Liver (tissue), 9 donors: ENCODE data around the gene YBX3. TPM values are rescaled to one million over a fixed set of nuclear protein-coding genes. Genes with fewer than 3 reads are reported as not detected.

Experiments
- DNase-seq: peaks from one replicate; pipeline ENCODE4 v3.0.0-alpha.2; 2017; ENCODE audit warnings: low spot score
- H3K27ac ChIP-seq, 2 donors: one replicate each; pipeline ENCODE4 v1.7.0; 2013; ENCODE audit warnings: inconsistent platforms in 2 of 2, low read length in 2 of 2, control low read depth in 1 of 2, low read depth in 1 of 2, mild to moderate bottlenecking in 1 of 2
- H3K27me3 ChIP-seq, 4 donors: one replicate each; pipeline versions ENCODE4 v1.6.1 to v1.7.0; 2013; ENCODE audit warnings: low read length in 3 of 4, inconsistent platforms in 1 of 4, mild to moderate bottlenecking in 1 of 4, moderate library complexity in 1 of 4; ENCODE audit not compliant: control insufficient read depth in 4 of 4, insufficient read depth in 4 of 4
- H3K36me3 ChIP-seq, 4 donors: one replicate each; pipeline versions ENCODE4 v1.6.1 to v1.7.0; 2013; ENCODE audit warnings: low read length in 3 of 4, mild to moderate bottlenecking in 3 of 4, low read depth in 1 of 4, moderate library complexity in 1 of 4; ENCODE audit not compliant: control insufficient read depth in 4 of 4, insufficient read depth in 3 of 4
- H3K4me1 ChIP-seq, 4 donors: one replicate each; pipeline versions ENCODE4 v1.6.1 to v1.7.0; 2013; ENCODE audit warnings: low read length in 3 of 4, mild to moderate bottlenecking in 3 of 4, moderate library complexity in 1 of 4; ENCODE audit not compliant: control insufficient read depth in 4 of 4, insufficient read depth in 4 of 4
- H3K4me3 ChIP-seq, 3 donors: one replicate each; pipeline versions ENCODE4 v1.6.1 to v1.7.0; 2013; ENCODE audit warnings: low read length in 3 of 3, control low read depth in 1 of 3, low read depth in 1 of 3, mild to moderate bottlenecking in 1 of 3
- H3K9ac ChIP-seq, 2 donors: one replicate each; pipeline ENCODE4 v1.7.0; 2013; ENCODE audit warnings: low read length in 2 of 2, mild to moderate bottlenecking in 2 of 2, moderate library complexity in 2 of 2, control low read depth in 1 of 2, low read depth in 1 of 2
- H3K9me3 ChIP-seq, 4 donors: one replicate each; pipeline versions ENCODE4 v1.6.1 to v1.7.0; 2013; ENCODE audit warnings: low read length in 3 of 4; ENCODE audit not compliant: control insufficient read depth in 4 of 4
- EGR1 ChIP-seq, 2 donors: IDR thresholded peaks; 2 replicates each; pipeline ENCODE4 v1.6.1; 2016 to 2018; ENCODE audit warnings: antibody characterized with exemption in 2 of 2, low read depth in 2 of 2
- FOXA1 ChIP-seq: IDR thresholded peaks from 2 replicates; pipeline ENCODE4 v1.6.1; 2016; ENCODE audit warnings: antibody characterized with exemption
- FOXA2 ChIP-seq: IDR thresholded peaks from 2 replicates; pipeline ENCODE4 v1.6.1; 2016; ENCODE audit warnings: antibody characterized with exemption
- GABPA ChIP-seq, 2 donors: IDR thresholded peaks in 1 of 2; conservative IDR thresholded peaks in 1 of 2; 2 replicates each; pipeline ENCODE4 v1.6.1; 2016; ENCODE audit warnings: antibody characterized with exemption in 2 of 2, mild to moderate bottlenecking in 1 of 2, moderate library complexity in 1 of 2
- HNF4A ChIP-seq, 2 donors: conservative IDR thresholded peaks; 2 replicates each; pipeline ENCODE4 v1.6.1; 2016; ENCODE audit warnings: antibody characterized with exemption in 2 of 2, mild to moderate bottlenecking in 2 of 2
- HNF4G ChIP-seq: IDR thresholded peaks from 2 replicates; pipeline ENCODE4 v1.6.1; 2016; ENCODE audit warnings: antibody characterized with exemption
- JUND ChIP-seq, 2 donors: IDR thresholded peaks; 2 replicates each; pipeline ENCODE4 v1.6.1; 2016; ENCODE audit warnings: antibody characterized with exemption in 2 of 2
- NR2F2 ChIP-seq: IDR thresholded peaks from 2 replicates; pipeline ENCODE4 v1.6.1; 2016; ENCODE audit warnings: antibody characterized with exemption
- RAD21 ChIP-seq, 2 donors: IDR thresholded peaks; 2 replicates each; pipeline ENCODE4 v1.6.1; 2016; ENCODE audit warnings: antibody characterized with exemption in 2 of 2, mild to moderate bottlenecking in 2 of 2
- RXRA ChIP-seq, 2 donors: IDR thresholded peaks; 2 replicates each; pipeline ENCODE4 v1.6.1; 2017 to 2018; ENCODE audit warnings: antibody characterized with exemption in 2 of 2, mild to moderate bottlenecking in 1 of 2
- SP1 ChIP-seq: IDR thresholded peaks from 2 replicates; pipeline ENCODE4 v1.6.1; 2018; ENCODE audit warnings: antibody characterized with exemption, mild to moderate bottlenecking
- TAF1 ChIP-seq: conservative IDR thresholded peaks from 2 replicates; pipeline ENCODE4 v1.6.1; 2016; ENCODE audit warnings: antibody characterized with exemption, mild to moderate bottlenecking
- YY1 ChIP-seq: IDR thresholded peaks from 2 replicates; pipeline ENCODE4 v1.6.1; 2016; ENCODE audit warnings: antibody characterized with exemption, mild to moderate bottlenecking
- WGBS: extraction: QIAGEN DNeasy Blood & Tissue Kit; methylation state at CpG from one replicate; pipeline ENCODE4 v1.1.7; 2013; 5-methylcytosine and 5-hydroxymethylcytosine counted together
- polyA plus RNA-seq, 2 donors: library from polyadenylated mRNA; stranded (reverse) in 1 of 2; unstranded in 1 of 2; fragments of 200-250 nt in 1 of 2; fragments of >200 nt in 1 of 2; fragmentation: Nextera tagmentation in 1 of 2; extraction: Ambion mirVana in 1 of 2; gene quantifications; one replicate each; pipeline versions ENCODE4 v1.2.1 to v1.2.3, GENCODE V29; 2013 to 2015
- total RNA-seq, 2 donors: library from RNA; depleted of rRNA; stranded (reverse); fragments of >200 nt; gene quantifications; one replicate each; pipeline ENCODE4 v1.2.3, GENCODE V29; 2014
- TF ChIP-seq, protein P1 (sequence below): fragments of 150-350 bp; IDR thresholded peaks from 2 replicates; pipeline ENCODE4 v1.5.1; 2017; ENCODE audit warnings: improper control_type of control experiment, low read depth, low read length; ENCODE audit not compliant: missing input control
- TF ChIP-seq, protein P2 (sequence below): IDR thresholded peaks from 2 replicates; pipeline ENCODE4 v1.6.1; 2016; ENCODE audit warnings: antibody characterized with exemption
- TF ChIP-seq, protein P3 (sequence below): IDR thresholded peaks from 2 replicates; pipeline ENCODE4 v1.6.1; 2016; ENCODE audit warnings: antibody characterized with exemption, mild to moderate bottlenecking
- donor health status: healthy.
- donor health status: healthy.
- donor health status: healthy.
- donor health status: healthy.
- donor health status: healthy.

Gene YBX3
- total and polyA plus RNA-seq, 4 donors = 6.8 to 116 (median 15.7) TPM

DNA sequence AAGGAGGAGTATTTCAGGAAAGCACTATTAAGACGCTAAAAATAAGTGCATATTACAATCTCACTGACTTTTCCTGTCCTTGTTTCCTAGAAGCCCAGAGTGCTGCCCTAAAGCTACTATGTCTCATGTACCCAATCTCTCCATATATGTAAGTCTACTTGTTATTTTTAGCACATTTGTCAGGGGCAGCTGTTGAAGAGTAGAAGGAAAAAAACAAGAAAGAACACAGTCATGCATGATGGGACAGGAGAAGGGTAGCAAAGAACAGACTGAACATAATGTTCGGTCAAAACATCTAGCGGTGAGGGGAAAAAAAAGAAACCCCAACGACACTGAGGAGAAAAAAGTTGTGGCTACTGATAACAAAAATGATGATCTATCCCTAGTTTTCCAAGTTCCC lies 14.3 kb downstream of the YBX3 start:
- no peak for DNase-seq
- H3K27me3 ChIP-seq = no peaks in the 10 kb centered on the region
- WGBS = 79% methylated on average over 4 of the region's 4 CpGs
- H3K9me3 ChIP-seq = no peaks in the 10 kb centered on the region
- no peaks in the 10 kb centered on the region for H3K4me1 ChIP-seq
- no peak overlapping the region for H3K4me3 ChIP-seq
- H3K9ac ChIP-seq = no peak overlapping the region
- peaks cover 2 to 55% (median 25%) of the 10 kb centered on the region in 4 donors for H3K36me3 ChIP-seq
- TF ChIP-seq FOXA2 = no peak
- TF ChIP-seq JUND (IDR thresholded peaks at IDR 0.05) = no peak
- TF ChIP-seq, protein P1, sequence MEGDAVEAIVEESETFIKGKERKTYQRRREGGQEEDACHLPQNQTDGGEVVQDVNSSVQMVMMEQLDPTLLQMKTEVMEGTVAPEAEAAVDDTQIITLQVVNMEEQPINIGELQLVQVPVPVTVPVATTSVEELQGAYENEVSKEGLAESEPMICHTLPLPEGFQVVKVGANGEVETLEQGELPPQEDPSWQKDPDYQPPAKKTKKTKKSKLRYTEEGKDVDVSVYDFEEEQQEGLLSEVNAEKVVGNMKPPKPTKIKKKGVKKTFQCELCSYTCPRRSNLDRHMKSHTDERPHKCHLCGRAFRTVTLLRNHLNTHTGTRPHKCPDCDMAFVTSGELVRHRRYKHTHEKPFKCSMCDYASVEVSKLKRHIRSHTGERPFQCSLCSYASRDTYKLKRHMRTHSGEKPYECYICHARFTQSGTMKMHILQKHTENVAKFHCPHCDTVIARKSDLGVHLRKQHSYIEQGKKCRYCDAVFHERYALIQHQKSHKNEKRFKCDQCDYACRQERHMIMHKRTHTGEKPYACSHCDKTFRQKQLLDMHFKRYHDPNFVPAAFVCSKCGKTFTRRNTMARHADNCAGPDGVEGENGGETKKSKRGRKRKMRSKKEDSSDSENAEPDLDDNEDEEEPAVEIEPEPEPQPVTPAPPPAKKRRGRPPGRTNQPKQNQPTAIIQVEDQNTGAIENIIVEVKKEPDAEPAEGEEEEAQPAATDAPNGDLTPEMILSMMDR = no peak
- no peak overlapping the region for H3K27ac ChIP-seq

DNA sequence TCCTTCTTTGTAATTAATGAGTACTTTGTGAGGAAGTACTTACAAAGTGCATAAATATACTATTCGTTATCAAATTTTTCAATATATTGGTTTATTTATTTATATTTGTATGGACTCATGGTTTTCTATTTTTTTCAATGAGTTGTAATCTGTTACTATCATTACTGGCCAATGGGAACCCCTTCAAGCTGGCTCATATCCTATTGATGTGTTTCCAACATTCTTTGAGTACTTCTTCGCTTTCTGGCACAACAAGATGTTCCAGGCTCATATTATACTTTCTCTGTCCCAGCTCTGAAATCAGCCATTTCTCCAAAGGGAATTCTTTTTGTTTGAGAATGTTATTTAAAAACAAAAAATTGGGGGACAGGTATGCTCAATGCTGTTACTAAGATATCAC lies 17.5 kb downstream of the YBX3 start:
- no peak for DNase-seq
- 83% methylated on average over 2 of the region's 2 CpGs for WGBS
- no peak overlapping the region for H3K27ac ChIP-seq
- H3K9ac ChIP-seq = no peak overlapping the region
- no peaks in the 10 kb centered on the region for H3K4me1 ChIP-seq
- H3K27me3 ChIP-seq = no peaks in the 10 kb centered on the region
- no peak overlapping the region for H3K4me3 ChIP-seq
- no peaks in the 10 kb centered on the region for H3K9me3 ChIP-seq
- TF ChIP-seq TAF1 = no peak
- TF ChIP-seq EGR1 (IDR thresholded peaks at IDR 0.05; ENCODE audit: low read depth in 2 of 2) = no peak
- TF ChIP-seq YY1 = no peak
- TF ChIP-seq, protein P2, sequence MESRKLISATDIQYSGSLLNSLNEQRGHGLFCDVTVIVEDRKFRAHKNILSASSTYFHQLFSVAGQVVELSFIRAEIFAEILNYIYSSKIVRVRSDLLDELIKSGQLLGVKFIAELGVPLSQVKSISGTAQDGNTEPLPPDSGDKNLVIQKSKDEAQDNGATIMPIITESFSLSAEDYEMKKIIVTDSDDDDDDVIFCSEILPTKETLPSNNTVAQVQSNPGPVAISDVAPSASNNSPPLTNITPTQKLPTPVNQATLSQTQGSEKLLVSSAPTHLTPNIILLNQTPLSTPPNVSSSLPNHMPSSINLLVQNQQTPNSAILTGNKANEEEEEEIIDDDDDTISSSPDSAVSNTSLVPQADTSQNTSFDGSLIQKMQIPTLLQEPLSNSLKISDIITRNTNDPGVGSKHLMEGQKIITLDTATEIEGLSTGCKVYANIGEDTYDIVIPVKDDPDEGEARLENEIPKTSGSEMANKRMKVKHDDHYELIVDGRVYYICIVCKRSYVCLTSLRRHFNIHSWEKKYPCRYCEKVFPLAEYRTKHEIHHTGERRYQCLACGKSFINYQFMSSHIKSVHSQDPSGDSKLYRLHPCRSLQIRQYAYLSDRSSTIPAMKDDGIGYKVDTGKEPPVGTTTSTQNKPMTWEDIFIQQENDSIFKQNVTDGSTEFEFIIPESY = no peak
- TF ChIP-seq SP1 = no peak
- TF ChIP-seq RXRA (IDR thresholded peaks at IDR 0.05) = no peak
- no peak for TF ChIP-seq FOXA2
- TF ChIP-seq GABPA (IDR thresholded peaks at IDR 0.05 in 1 of 2, conservative IDR thresholded peaks at IDR 0.05 in 1 of 2) = no peak
- peaks cover 2 to 67% (median 31%) of the 10 kb centered on the region in 4 donors for H3K36me3 ChIP-seq

DNA sequence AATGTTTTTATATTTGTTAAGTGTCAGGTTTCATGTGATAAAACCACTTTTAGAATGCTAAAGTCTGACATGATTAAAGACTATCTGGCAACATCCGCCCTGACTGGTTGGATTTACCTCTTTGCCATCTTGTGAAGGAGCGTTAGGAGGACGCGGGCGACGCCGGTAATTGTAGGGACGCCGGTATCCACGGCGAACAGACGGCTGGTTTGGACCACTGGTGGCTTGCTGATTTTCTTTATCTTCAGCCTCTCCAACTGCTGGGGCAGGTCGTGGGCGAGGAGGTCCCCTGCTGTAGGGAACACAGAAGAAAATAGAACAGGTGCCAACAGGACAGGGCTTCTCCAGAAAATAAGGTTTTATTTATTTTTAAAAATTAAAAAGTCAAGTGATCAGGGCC lies 21.3 kb downstream of the YBX3 start:
- no peak overlapping the region for H3K4me3 ChIP-seq
- DNase-seq = peak; percentile 57
- no peak overlapping the region for H3K27ac ChIP-seq
- TF ChIP-seq RAD21 (IDR thresholded peaks at IDR 0.05) (no peak), SP1 (no peak), NR2F2 (no peak), HNF4A (conservative IDR thresholded peaks at IDR 0.05) (no peak), JUND (IDR thresholded peaks at IDR 0.05) (no peak), FOXA2 (no peak), GABPA (IDR thresholded peaks at IDR 0.05 in 1 of 2, conservative IDR thresholded peaks at IDR 0.05 in 1 of 2) (no peak), HNF4G (no peak), FOXA1 (no peak), TAF1 (no peak), RXRA (IDR thresholded peaks at IDR 0.05) (no peak)
- TF ChIP-seq, protein P1 = no peak
- TF ChIP-seq, protein P3, sequence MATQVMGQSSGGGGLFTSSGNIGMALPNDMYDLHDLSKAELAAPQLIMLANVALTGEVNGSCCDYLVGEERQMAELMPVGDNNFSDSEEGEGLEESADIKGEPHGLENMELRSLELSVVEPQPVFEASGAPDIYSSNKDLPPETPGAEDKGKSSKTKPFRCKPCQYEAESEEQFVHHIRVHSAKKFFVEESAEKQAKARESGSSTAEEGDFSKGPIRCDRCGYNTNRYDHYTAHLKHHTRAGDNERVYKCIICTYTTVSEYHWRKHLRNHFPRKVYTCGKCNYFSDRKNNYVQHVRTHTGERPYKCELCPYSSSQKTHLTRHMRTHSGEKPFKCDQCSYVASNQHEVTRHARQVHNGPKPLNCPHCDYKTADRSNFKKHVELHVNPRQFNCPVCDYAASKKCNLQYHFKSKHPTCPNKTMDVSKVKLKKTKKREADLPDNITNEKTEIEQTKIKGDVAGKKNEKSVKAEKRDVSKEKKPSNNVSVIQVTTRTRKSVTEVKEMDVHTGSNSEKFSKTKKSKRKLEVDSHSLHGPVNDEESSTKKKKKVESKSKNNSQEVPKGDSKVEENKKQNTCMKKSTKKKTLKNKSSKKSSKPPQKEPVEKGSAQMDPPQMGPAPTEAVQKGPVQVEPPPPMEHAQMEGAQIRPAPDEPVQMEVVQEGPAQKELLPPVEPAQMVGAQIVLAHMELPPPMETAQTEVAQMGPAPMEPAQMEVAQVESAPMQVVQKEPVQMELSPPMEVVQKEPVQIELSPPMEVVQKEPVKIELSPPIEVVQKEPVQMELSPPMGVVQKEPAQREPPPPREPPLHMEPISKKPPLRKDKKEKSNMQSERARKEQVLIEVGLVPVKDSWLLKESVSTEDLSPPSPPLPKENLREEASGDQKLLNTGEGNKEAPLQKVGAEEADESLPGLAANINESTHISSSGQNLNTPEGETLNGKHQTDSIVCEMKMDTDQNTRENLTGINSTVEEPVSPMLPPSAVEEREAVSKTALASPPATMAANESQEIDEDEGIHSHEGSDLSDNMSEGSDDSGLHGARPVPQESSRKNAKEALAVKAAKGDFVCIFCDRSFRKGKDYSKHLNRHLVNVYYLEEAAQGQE = no peak
- TF ChIP-seq, protein P2 = no peak

More for the DNA sequence above, 21.3 kb downstream of the YBX3 start:
- Histone ChIP-seq H3K9me3 (no peaks in the 10 kb centered on the region), H3K9ac (no peak overlapping the region), H3K4me1 (no peaks in the 10 kb centered on the region), H3K27me3 (no peaks in the 10 kb centered on the region), H3K36me3 (peaks cover 0 to 63% (median 30%) of the 10 kb centered on the region in 4 donors)
- WGBS = 98% methylated on average over 14 of the region's 14 CpGs
